ENCODE measurements around the gene APH1A.
A peak's percentile ranks its signal among the peaks of the same experiment; 100 is the strongest.
"Not testable (repeated sequence)": the region's sequence is repeated elsewhere in the genome, so short reads cannot be mapped to it uniquely, and the experiment has no call there.

APH1A gene

DNA sequence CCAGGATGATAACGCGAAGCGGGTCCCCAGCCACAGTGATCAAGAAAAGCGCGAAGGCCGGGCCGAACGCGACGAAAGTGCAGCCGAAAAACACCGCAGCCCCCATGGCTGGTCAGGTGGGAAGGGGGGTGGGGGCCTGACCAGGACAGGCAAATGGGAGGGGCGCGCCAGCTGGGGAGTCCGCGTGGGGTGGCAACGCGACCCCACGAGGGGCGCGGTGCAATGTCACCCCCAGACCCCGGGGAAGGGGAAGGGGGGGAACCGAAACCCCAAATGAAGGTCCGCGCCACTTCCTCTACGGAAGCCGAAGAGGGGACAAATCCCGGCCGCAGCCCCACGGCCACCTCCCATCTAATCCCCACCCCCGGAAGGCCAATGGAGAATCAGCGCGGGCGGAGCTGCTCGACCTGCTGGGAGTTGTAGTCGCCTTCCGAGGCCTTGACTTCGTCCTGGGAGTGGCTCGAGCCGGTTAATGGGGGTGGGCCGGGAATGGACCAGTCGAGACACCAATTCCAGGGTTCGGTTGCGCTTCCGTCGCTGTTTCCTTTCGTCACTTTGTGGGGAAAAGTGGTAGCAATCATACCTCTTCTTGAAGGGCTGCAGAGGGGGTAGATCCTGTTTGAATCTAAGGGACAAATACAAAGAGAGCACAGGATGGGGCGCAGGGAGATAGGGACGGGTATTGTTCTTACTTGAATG is at the start of gene APH1A:
TSS of gene APH1A (minus strand) at position 312 of the 699 bp plus-strand sequence. CDS start at position 106, 206 bp downstream.
- H3K27ac ChIP-seq, result peak within 1 kb of the TSS; percentile 88
- peaks cover 36% of the 10 kb centered on the region for H3K36me3 ChIP-seq
- no peak for TF ChIP-seq Cebpa-rat (IDR thresholded peaks at IDR 0.05)
- peaks cover 50% of the 10 kb centered on the region for H3K4me1 ChIP-seq
- no peaks in the 10 kb centered on the region for H3K9me3 ChIP-seq
- H3K27me3 ChIP-seq, result no peaks in the 10 kb centered on the region
- H3K4me3 ChIP-seq, result peak within 1 kb of the TSS; percentile 86
- H3K4me2 ChIP-seq, result peak within 1 kb of the TSS; percentile 99
- H4K20me1 ChIP-seq, result peaks cover 15% of the 10 kb centered on the region
- peak within 1 kb of the TSS; percentile 93 for H3K9ac ChIP-seq

- not testable (repeated sequence) for H3K9ac ChIP-seq, H3K27me3 ChIP-seq, H3K4me1 ChIP-seq, H3K9me3 ChIP-seq, H3K27ac ChIP-seq, H3K4me2 ChIP-seq, H3K4me3 ChIP-seq, H4K20me1 ChIP-seq
- peaks cover 11% of the 10 kb centered on the region for H3K36me3 ChIP-seq
Measured at GRCh38 chr1:150314691-150315090, 45.9 kb upstream of the APH1A start.

DNA sequence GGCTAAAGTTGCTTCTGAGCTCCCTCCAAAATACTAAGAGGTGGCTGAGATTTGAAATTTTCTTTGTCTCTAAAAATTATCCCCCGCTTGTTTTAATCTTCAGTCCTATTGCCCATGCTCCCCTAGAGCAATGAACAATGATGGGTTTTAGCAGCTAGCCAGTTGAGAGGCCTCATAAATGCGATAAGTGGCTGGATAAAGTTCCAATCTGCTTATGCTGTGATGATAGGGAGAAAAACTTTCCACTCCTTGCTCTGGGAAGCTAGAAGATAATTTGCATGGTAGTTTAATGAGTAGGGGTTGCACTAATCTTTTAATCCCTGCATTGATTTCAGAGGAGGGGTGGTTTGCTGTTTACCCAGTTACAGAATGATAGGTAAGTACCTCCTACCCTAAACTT is 42.9 kb upstream of the APH1A start:
- H3K9ac ChIP-seq, result no peak overlapping the region
- peaks cover 41% of the 10 kb centered on the region for H3K36me3 ChIP-seq
- no peak for TF ChIP-seq Cebpa-rat (IDR thresholded peaks at IDR 0.05)
- H3K27ac ChIP-seq, result no peak overlapping the region
- H4K20me1 ChIP-seq, result no peaks in the 10 kb centered on the region
- H3K27me3 ChIP-seq, result no peaks in the 10 kb centered on the region
- H3K4me3 ChIP-seq, result no peak overlapping the region
- H3K4me2 ChIP-seq, result no peak overlapping the region
- peaks cover 7% of the 10 kb centered on the region; the same call in 1 of the 2 replicates for H3K4me1 ChIP-seq
- H3K9me3 ChIP-seq, result no peaks in the 10 kb centered on the region

GRCh38 chr1:150309758-150310508 is 41.1 kb upstream of the APH1A start:
- no peaks in the 10 kb centered on the region for H3K27me3 ChIP-seq
- no peaks in the 10 kb centered on the region for H3K4me1 ChIP-seq
- H4K20me1 ChIP-seq, result 0 out of 2 replicates have a peak, but pooled peaks cover 10% of the 10 kb centered on the region
- no peak overlapping the region for H3K4me2 ChIP-seq
- H3K9ac ChIP-seq, result no peak overlapping the region
- H3K27ac ChIP-seq, result no peak overlapping the region
- no peaks in the 10 kb centered on the region for H3K9me3 ChIP-seq
- H3K36me3 ChIP-seq, result peaks cover 59% of the 10 kb centered on the region
- TF ChIP-seq Cebpa-rat (IDR thresholded peaks at IDR 0.05), result no peak
- H3K4me3 ChIP-seq, result no peak overlapping the region

- not testable (repeated sequence) for H3K27me3 ChIP-seq, H3K27ac ChIP-seq, H3K9ac ChIP-seq
Measured at GRCh38 chr1:150308585-150308984, 39.8 kb upstream of the APH1A start.

DNA sequence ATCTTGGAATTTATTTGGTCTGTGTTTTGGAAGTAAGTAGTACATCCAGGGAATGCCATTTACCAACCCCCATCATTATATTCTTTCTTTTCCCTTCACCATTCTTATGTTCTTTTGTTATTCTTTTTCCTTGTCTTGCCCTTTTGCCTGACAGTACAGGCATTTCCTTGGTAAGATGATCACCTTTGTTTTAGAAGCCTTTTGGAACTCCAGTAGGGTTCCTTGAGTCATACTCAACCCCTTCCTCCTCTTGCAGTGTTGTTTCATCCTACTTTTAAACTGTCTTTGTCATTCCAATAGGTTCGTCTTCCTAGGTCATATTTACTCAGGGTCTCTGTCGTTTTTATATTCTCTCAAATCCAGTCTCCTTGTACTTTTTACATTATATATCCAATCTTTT is 34.1 kb upstream of the APH1A start:
- no peaks in the 10 kb centered on the region for H3K4me1 ChIP-seq
- TF ChIP-seq Cebpa-rat (IDR thresholded peaks at IDR 0.05), result no peak
- H4K20me1 ChIP-seq, result peaks cover 25% of the 10 kb centered on the region
- H3K27ac ChIP-seq, result no peak overlapping the region
- H3K4me2 ChIP-seq, result no peak overlapping the region
- no peak overlapping the region for H3K9ac ChIP-seq
- no peaks in the 10 kb centered on the region for H3K27me3 ChIP-seq
- H3K36me3 ChIP-seq, result peaks cover 98% of the 10 kb centered on the region
- no peak overlapping the region for H3K4me3 ChIP-seq
- no peaks in the 10 kb centered on the region for H3K9me3 ChIP-seq

More at GRCh38 chr1:150308585-150308984, 39.8 kb upstream of the APH1A start:
- H3K4me2 ChIP-seq, H3K4me3 ChIP-seq, H3K4me1 ChIP-seq, H3K9me3 ChIP-seq: not testable (repeated sequence)
- 0 out of 2 replicates have a peak, but pooled peaks cover 10% of the 10 kb centered on the region for H4K20me1 ChIP-seq
- peaks cover 71% of the 10 kb centered on the region for H3K36me3 ChIP-seq

DNA sequence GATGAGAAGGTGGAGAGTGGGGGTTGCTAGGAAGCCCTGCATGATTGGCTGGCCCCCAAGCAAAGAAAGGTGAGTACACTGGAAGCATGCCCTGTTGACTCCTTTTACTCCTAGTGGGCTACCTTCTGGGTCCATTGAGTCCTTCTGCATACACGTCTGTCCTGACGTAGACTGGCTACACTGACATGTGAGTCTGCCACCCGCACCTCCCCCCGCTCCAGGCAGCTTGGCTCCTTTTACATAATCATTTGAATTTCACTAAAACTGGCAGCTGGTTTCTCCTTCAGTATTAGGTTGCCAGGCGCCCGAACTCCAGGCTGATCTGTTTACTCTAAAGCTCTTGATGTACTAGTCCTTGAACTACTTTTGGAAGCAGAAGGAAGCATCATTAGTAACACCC is 33.5 kb upstream of the APH1A start:
- no peaks in the 10 kb centered on the region for H3K27me3 ChIP-seq
- H3K9ac ChIP-seq, result no peak overlapping the region
- no peak overlapping the region for H3K4me3 ChIP-seq
- H3K27ac ChIP-seq, result no peak overlapping the region
- no peak for TF ChIP-seq Cebpa-rat (IDR thresholded peaks at IDR 0.05)
- peaks cover 98% of the 10 kb centered on the region for H3K36me3 ChIP-seq
- H3K9me3 ChIP-seq, result no peaks in the 10 kb centered on the region
- H3K4me1 ChIP-seq, result no peaks in the 10 kb centered on the region
- no peak overlapping the region for H3K4me2 ChIP-seq
- peaks cover 25% of the 10 kb centered on the region for H4K20me1 ChIP-seq

GRCh38 chr1:150299716-150300115 is 30.9 kb upstream of the APH1A start:
- Histone ChIP-seq H3K36me3 (peaks cover 91% of the 10 kb centered on the region), H4K20me1 (peaks cover 15% of the 10 kb centered on the region), H3K27me3 (no peaks in the 10 kb centered on the region), H3K4me1 (peaks cover 18% of the 10 kb centered on the region; the same call in 1 of the 2 replicates), H3K27ac (no peak overlapping the region), H3K9me3 (no peaks in the 10 kb centered on the region), H3K9ac (no peak overlapping the region), H3K4me2 (no peak overlapping the region), H3K4me3 (no peak overlapping the region)
- TF ChIP-seq Cebpa-rat (IDR thresholded peaks at IDR 0.05), result no peak

- Histone ChIP-seq H3K27me3 (no peaks in the 10 kb centered on the region), H3K4me2 (peak overlapping the region; percentile 92; the same call in 1 of the 2 replicates), H3K4me1 (peaks cover 35% of the 10 kb centered on the region), H3K36me3 (peaks cover 51% of the 10 kb centered on the region), H3K9ac (no peak overlapping the region), H3K27ac (no peak overlapping the region), H4K20me1 (0 out of 2 replicates have a peak, but pooled peaks cover 8% of the 10 kb centered on the region), H3K9me3 (no peaks in the 10 kb centered on the region), H3K4me3 (no peak overlapping the region)
- TF ChIP-seq Cebpa-rat (IDR thresholded peaks at IDR 0.05), result no peak
Measured at GRCh38 chr1:150295476-150295875, 26.7 kb upstream of the APH1A start.

All from BLaER1 (cell line).